WTC11 (cell line): ENCODE measurements around the gene VPS4B.

ENCODE experiments used
- ATF2 ChIP-seq: sonication (generic); formaldehyde crosslinking; IDR thresholded peaks from 2 replicates; pipeline ENCODE4 v1.8.1; 2022; ENCODE audit warnings: low read depth, missing genetic modification reagents, borderline replicate concordance
- CTCF ChIP-seq: fragments of 200-600 bp; IDR thresholded peaks from 2 replicates; pipeline ENCODE4 v1.8.0; 2022; ENCODE audit warnings: antibody characterized with exemption
- ZNF263 ChIP-seq: sonication (generic); formaldehyde crosslinking; IDR thresholded peaks from 2 replicates; pipeline ENCODE4 v1.8.1; 2022; ENCODE audit warnings: low read depth, mild to moderate bottlenecking, moderate library complexity, missing genetic modification reagents
- TF ChIP-seq, protein P1 (sequence below): sonication (generic); formaldehyde crosslinking; IDR thresholded peaks from 2 replicates; pipeline ENCODE4 v1.8.1; 2022; ENCODE audit warnings: missing genetic modification reagents, borderline replicate concordance

DNA sequence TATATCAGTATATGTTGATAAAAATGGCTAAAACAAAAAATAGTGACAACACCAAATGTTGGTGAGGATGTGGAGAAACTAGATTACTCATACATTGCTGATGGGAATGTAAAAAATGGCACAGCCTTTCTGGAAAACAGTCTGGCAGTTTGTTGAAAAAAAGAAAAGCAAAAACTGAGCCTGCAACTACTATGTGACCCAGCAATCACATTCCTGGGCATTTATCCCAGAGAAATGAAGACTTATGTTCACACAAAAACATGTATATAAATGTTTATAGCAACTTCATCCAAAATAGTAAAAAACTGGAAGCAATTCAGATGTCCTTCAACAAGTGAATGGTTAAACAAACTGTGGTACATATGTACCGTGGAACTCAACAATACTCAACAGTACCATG is 47.7 kb downstream of the VPS4B start:
- no peak for TF ChIP-seq ZNF263
- no peak for TF ChIP-seq CTCF
- no peak for TF ChIP-seq ATF2 (CRISPR knock-in tag)
- TF ChIP-seq, protein P1, sequence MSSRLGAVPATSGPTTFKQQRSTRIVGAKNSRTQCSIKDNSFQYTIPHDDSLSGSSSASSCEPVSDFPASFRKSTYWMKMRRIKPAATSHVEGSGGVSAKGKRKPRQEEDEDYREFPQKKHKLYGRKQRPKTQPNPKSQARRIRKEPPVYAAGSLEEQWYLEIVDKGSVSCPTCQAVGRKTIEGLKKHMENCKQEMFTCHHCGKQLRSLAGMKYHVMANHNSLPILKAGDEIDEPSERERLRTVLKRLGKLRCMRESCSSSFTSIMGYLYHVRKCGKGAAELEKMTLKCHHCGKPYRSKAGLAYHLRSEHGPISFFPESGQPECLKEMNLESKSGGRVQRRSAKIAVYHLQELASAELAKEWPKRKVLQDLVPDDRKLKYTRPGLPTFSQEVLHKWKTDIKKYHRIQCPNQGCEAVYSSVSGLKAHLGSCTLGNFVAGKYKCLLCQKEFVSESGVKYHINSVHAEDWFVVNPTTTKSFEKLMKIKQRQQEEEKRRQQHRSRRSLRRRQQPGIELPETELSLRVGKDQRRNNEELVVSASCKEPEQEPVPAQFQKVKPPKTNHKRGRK (CRISPR knock-in tag): no peak
